ENCODE results near the gene USP10. TPM values are rescaled to one million over a fixed set of nuclear protein-coding genes. Genes with fewer than 3 reads are reported as not detected.

The USP10 gene
- total RNA-seq, 4 donors from 2014 or later: 63.0 to 98.4 (median 70.9) TPM

DNA sequence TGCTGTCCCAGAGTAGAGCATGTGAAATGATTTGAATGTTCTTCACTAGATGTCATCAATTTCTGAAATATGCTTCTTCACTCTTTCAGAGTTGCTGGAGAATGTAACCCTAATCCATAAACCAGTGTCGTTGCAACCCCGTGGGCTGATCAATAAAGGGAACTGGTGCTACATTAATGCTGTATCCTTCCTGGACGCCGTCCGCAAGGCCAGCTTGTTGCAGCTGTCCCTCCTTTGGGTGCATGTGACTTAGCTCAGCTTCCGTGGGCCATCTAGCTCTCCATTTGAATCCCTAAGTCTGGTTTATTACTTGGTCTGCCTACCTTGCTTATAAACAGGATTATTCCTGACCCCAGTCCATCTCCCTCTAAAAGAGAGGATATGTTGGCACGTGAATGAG lies 58.8 kb downstream of the USP10 start:
- peaks cover 3 to 21% of the 10 kb centered on the region in 2 donors for H3K36me3 ChIP-seq
- TF ChIP-seq POLR2A (IDR thresholded peaks at IDR 0.05): no peak
- TF ChIP-seq, protein P1, sequence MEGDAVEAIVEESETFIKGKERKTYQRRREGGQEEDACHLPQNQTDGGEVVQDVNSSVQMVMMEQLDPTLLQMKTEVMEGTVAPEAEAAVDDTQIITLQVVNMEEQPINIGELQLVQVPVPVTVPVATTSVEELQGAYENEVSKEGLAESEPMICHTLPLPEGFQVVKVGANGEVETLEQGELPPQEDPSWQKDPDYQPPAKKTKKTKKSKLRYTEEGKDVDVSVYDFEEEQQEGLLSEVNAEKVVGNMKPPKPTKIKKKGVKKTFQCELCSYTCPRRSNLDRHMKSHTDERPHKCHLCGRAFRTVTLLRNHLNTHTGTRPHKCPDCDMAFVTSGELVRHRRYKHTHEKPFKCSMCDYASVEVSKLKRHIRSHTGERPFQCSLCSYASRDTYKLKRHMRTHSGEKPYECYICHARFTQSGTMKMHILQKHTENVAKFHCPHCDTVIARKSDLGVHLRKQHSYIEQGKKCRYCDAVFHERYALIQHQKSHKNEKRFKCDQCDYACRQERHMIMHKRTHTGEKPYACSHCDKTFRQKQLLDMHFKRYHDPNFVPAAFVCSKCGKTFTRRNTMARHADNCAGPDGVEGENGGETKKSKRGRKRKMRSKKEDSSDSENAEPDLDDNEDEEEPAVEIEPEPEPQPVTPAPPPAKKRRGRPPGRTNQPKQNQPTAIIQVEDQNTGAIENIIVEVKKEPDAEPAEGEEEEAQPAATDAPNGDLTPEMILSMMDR (IDR thresholded peaks at IDR 0.05): no peak
- H3K4me1 ChIP-seq: peaks cover 0 to 9% of the 10 kb centered on the region in 2 donors
- DNase-seq: no peak
- intact Hi-C loops (cut with DNase I): loop anchor here (5.0 to 10.0 kb wide), 3 partner anchors 194 to 326 kb away; no protein-coding TSS in a partner anchor
- H3K27ac ChIP-seq: no peak overlapping the region
- no peaks in the 10 kb centered on the region for H3K9me3 ChIP-seq
- no peaks in the 10 kb centered on the region for H3K27me3 ChIP-seq
- WGBS, 2 donors: 77 to 88% methylated on average over 7 of the region's 7 CpGs
- H3K4me3 ChIP-seq (replicated peaks in 1 of 3): no peak overlapping the region

DNA sequence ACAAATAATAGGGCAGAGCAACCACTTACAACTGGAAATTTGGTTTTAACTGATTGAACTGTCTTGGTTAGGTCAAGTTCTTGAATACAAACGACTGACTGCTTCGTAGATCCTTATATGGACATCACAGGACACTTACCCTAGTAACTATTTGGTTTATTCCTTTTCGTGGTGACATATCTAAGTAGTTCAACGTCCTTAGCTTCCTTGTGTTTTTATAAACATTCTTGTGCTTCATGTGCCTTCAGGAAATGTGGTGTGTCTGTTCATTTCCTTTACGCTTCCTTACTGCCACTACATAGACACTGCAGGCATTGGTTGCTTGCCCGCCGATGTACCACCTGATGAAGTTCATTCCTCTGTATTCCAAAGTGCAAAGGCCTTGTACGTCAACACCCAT lies 59.3 kb downstream of the USP10 start:
- Histone ChIP-seq H3K4me1 (peaks cover 0 to 9% of the 10 kb centered on the region in 2 donors), H3K36me3 (peaks cover 8 to 24% of the 10 kb centered on the region in 2 donors), H3K27ac (no peak overlapping the region), H3K4me3 (replicated peaks in 1 of 3) (no peak overlapping the region), H3K27me3 (no peaks in the 10 kb centered on the region), H3K9me3 (no peaks in the 10 kb centered on the region)
- no peak for DNase-seq
- intact Hi-C loops (cut with DNase I): loop anchor here (5.0 to 10.0 kb wide), 3 partner anchors 193 to 326 kb away; no protein-coding TSS in a partner anchor
- 65 to 71% methylated on average over 8 of the region's 8 CpGs for WGBS, 2 donors
- no peak for TF ChIP-seq POLR2A (IDR thresholded peaks at IDR 0.05)

DNA sequence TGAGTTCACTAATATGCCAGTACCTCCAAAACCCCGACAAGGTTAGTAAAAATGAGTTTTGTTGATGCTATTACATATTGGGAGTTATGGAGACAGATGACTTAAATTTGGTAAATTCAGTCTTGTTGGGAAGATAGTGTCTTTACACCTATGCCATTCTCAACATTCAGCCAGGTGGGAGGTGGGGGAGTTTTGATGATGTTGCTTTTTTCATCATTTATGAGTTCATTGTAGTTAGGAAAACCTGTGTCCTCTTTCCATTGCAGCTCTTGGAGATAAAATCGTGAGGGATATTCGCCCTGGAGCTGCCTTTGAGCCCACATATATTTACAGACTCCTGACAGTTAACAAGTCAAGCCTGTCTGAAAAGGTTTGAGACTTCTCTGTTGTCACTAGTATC lies 60.1 kb downstream of the USP10 start:
- no peak overlapping the region for H3K27ac ChIP-seq
- peaks cover 14 to 30% of the 10 kb centered on the region in 2 donors for H3K36me3 ChIP-seq
- H3K4me1 ChIP-seq: peaks cover 0 to 1% of the 10 kb centered on the region in 2 donors
- WGBS, 2 donors: 92 to 95% methylated on average over 3 of the region's 3 CpGs
- no peaks in the 10 kb centered on the region for H3K27me3 ChIP-seq
- intact Hi-C loops (cut with DNase I): loop anchor here (5.0 to 10.0 kb wide), 3 partner anchors 192 to 325 kb away; no protein-coding TSS in a partner anchor
- H3K9me3 ChIP-seq: no peaks in the 10 kb centered on the region
- DNase-seq: no peak
- H3K4me3 ChIP-seq (replicated peaks in 1 of 3): no peak overlapping the region
- TF ChIP-seq, protein P1 (IDR thresholded peaks at IDR 0.05): no peak
- TF ChIP-seq POLR2A (IDR thresholded peaks at IDR 0.05): no peak

DNA sequence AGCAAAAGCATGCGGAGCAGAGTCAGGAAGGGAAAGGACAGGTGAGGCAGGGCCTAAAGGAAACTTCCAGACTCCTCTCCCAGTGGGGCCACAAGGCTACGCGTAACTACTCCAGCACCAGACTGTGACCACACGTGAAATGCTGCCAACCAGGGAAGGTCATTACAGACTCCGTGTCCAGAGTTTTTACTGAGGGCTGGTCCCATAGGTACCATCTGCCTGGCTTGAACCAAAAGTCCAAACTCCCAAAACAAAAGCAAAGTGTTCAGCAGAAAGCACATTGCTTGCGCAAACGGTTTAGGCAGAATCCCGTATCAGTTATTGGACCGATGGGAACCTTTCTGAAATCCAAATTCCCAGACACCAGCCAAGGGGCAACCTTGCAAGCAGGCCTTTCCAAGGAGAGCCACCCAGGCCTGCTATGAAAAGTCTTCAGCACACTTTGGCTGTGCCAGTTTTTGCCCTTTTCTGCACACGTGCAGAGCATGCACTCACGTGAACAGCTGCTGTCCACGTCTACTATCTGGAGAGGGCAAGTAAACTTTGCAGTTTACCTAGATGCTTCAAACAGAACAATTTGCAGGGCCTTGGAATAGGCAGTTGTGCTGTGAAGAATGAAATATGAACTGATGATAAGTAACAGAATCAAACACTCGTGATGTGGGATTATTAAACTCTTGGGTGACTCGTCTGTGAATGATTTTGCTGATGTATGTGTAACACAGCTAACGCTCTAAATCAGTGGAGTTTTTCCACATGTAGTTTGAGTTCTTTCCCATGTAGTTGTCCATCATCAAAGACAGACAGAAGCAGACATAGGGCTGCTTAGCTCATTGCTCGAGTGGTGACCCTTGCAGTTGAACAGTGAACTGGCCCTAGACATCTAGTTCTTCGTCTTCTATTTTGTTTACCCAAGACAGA lies 61.9 kb downstream of the USP10 start:
- H3K27me3 ChIP-seq: no peaks in the 10 kb centered on the region
- peaks cover 14 to 30% of the 10 kb centered on the region in 2 donors for H3K36me3 ChIP-seq
- H3K27ac ChIP-seq: no peak overlapping the region
- H3K9me3 ChIP-seq: no peaks in the 10 kb centered on the region
- intact Hi-C loops (cut with DNase I): no loop called here
- WGBS, 2 donors: 93 to 94% methylated on average over 15 to 17 of the region's 17 CpGs
- no peak for TF ChIP-seq POLR2A (IDR thresholded peaks at IDR 0.05)
- TF ChIP-seq, protein P1 (IDR thresholded peaks at IDR 0.05): no peak
- no peak overlapping the region for H3K4me3 ChIP-seq (replicated peaks in 1 of 3)
- H3K4me1 ChIP-seq: peaks cover 0 to 4% of the 10 kb centered on the region in 2 donors
- DNase-seq: no peak

DNA sequence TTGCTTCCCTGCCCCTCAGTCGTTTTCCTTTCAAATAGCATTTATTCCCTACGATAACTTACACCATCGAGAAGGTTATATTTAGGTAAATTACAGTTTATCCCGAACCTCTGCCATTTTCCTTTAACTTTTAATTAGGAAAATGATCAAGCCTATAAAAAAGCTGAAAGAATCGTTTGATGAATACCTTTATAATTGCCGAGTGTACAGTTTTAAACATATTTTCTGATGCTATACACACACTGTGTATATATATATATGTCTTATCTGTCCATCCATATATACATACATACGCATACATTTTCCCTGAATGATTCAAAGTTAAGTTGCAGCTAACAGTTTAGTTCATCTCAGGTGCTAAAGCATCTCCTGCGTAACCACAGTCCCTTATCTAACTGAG lies 63.4 kb downstream of the USP10 start:
- no peak overlapping the region for H3K27ac ChIP-seq
- 92 to 95% methylated on average over 8 of the region's 8 CpGs for WGBS, 2 donors
- TF ChIP-seq, protein P1 (IDR thresholded peaks at IDR 0.05): no peak
- TF ChIP-seq POLR2A (IDR thresholded peaks at IDR 0.05): no peak
- H3K36me3 ChIP-seq: peaks cover 14 to 30% of the 10 kb centered on the region in 2 donors
- DNase-seq: no peak
- H3K4me1 ChIP-seq: peaks cover 4 to 8% of the 10 kb centered on the region in 2 donors
- H3K9me3 ChIP-seq: no peaks in the 10 kb centered on the region
- intact Hi-C loops (cut with DNase I): no loop called here
- no peaks in the 10 kb centered on the region for H3K27me3 ChIP-seq
- H3K4me3 ChIP-seq (replicated peaks in 1 of 3): no peak overlapping the region
